SK-N-SH treated with all-trans-retinoic acid at 6 μM for 48 hours (cell line): Measurements from ENCODE around the gene RASGEF1C.
A peak's percentile ranks its signal among the peaks of the same experiment; 100 is the strongest.

Experiments
- ATAC-seq: fragments of 200-7000 bp; cut with Tn5 transposase; 3 replicates; pipeline ENCODE4 v1.9.1; 2020; ENCODE audit warnings: mild to moderate bottlenecking, moderate library complexity
- ARNTL ChIP-seq: fragments of 450-650 bp; formaldehyde crosslinking; IDR thresholded peaks from 2 replicates; pipeline ENCODE4 v1.5.0; 2020; ENCODE audit warnings: low read depth, mild to moderate bottlenecking, moderate library complexity, borderline replicate concordance
- BACH2 ChIP-seq: fragments of 250-450 bp; sonication (Bioruptor Pico); IDR thresholded peaks from 2 replicates; pipeline ENCODE4 v1.9.0; 2021; ENCODE audit warnings: mild to moderate bottlenecking, borderline replicate concordance
- ESRRG ChIP-seq: fragments of 250-450 bp; sonication (Bioruptor Pico); IDR thresholded peaks from 2 replicates; pipeline ENCODE4 v1.6.1; 2021; ENCODE audit warnings: mild to moderate bottlenecking
- GLIS3 ChIP-seq: fragments of 250-450 bp; sonication (Bioruptor Pico); IDR thresholded peaks from 2 replicates; pipeline ENCODE4 v1.5.0; 2020; ENCODE audit warnings: mild to moderate bottlenecking, moderate library complexity
- ISL1 ChIP-seq: fragments of 250-450 bp; sonication (Bioruptor Pico); IDR thresholded peaks from 2 replicates; pipeline ENCODE4 v2.1.2; 2022; ENCODE audit warnings: mild to moderate bottlenecking, moderate library complexity
- OSR1 ChIP-seq: fragments of 250-450 bp; sonication (Bioruptor Pico); IDR thresholded peaks from 2 replicates; pipeline ENCODE4 v1.8.0; 2022; ENCODE audit warnings: moderate library complexity, mild to moderate bottlenecking, inconsistent platforms
- PPARA ChIP-seq: fragments of 250-450 bp; sonication (Bioruptor Pico); IDR thresholded peaks from 2 replicates; pipeline ENCODE4 v1.5.0; 2020; ENCODE audit warnings: mild to moderate bottlenecking, borderline replicate concordance
- RARB ChIP-seq: fragments of 250-450 bp; sonication (Bioruptor Pico); IDR thresholded peaks from 2 replicates; pipeline ENCODE4 v1.8.0; 2021; ENCODE audit warnings: mild to moderate bottlenecking, moderate library complexity
- SNAI2 ChIP-seq: fragments of 250-450 bp; sonication (Bioruptor Pico); IDR thresholded peaks from 2 replicates; pipeline ENCODE4 v1.5.0; 2020; ENCODE audit warnings: mild to moderate bottlenecking, moderate library complexity
- TCF4 ChIP-seq: fragments of 250-450 bp; sonication (Bioruptor Pico); IDR thresholded peaks from 2 replicates; pipeline ENCODE4 v1.8.0; 2021; ENCODE audit warnings: mild to moderate bottlenecking, moderate library complexity, borderline replicate concordance
- TSHZ2 ChIP-seq: fragments of 250-450 bp; sonication (Bioruptor Pico); IDR thresholded peaks from 2 replicates; pipeline ENCODE4 v1.5.0; 2020; ENCODE audit warnings: mild to moderate bottlenecking, moderate library complexity
- ZC3H10 ChIP-seq: fragments of 250-450 bp; sonication (Bioruptor Pico); IDR thresholded peaks from 2 replicates; pipeline ENCODE4 v1.5.1; 2021; ENCODE audit warnings: mild to moderate bottlenecking, moderate library complexity
- ZFP3 ChIP-seq: fragments of 250-450 bp; sonication (Bioruptor Pico); IDR thresholded peaks from 2 replicates; pipeline ENCODE4 v1.5.0; 2020; ENCODE audit warnings: mild to moderate bottlenecking, moderate library complexity
- ZFP30 ChIP-seq: fragments of 450-650 bp; formaldehyde crosslinking; IDR thresholded peaks from 2 replicates; pipeline ENCODE4 v1.5.0; 2022; ENCODE audit warnings: mild to moderate bottlenecking, moderate library complexity
- ZNF565 ChIP-seq: fragments of 450-650 bp; formaldehyde crosslinking; conservative IDR thresholded peaks from 2 replicates; pipeline ENCODE4 v1.5.0; 2020; ENCODE audit warnings: low read depth, mild to moderate bottlenecking, moderate library complexity
- ZNF70 ChIP-seq: fragments of 450-650 bp; formaldehyde crosslinking; IDR thresholded peaks from 2 replicates; pipeline ENCODE4 v1.5.0; 2020; ENCODE audit warnings: mild to moderate bottlenecking, moderate library complexity
- TF ChIP-seq, protein P1 (sequence below): fragments of 250-450 bp; sonication (Bioruptor Pico); IDR thresholded peaks from 2 replicates; pipeline ENCODE4 v1.8.0; 2021; ENCODE audit warnings: low read depth, mild to moderate bottlenecking, moderate library complexity, borderline replicate concordance
- TF ChIP-seq, protein P2 (sequence below): fragments of 250-450 bp; sonication (Bioruptor Pico); IDR thresholded peaks from 2 replicates; pipeline ENCODE4 v1.5.1; 2020; ENCODE audit warnings: low read depth, mild to moderate bottlenecking, moderate library complexity

Gene RASGEF1C

DNA sequence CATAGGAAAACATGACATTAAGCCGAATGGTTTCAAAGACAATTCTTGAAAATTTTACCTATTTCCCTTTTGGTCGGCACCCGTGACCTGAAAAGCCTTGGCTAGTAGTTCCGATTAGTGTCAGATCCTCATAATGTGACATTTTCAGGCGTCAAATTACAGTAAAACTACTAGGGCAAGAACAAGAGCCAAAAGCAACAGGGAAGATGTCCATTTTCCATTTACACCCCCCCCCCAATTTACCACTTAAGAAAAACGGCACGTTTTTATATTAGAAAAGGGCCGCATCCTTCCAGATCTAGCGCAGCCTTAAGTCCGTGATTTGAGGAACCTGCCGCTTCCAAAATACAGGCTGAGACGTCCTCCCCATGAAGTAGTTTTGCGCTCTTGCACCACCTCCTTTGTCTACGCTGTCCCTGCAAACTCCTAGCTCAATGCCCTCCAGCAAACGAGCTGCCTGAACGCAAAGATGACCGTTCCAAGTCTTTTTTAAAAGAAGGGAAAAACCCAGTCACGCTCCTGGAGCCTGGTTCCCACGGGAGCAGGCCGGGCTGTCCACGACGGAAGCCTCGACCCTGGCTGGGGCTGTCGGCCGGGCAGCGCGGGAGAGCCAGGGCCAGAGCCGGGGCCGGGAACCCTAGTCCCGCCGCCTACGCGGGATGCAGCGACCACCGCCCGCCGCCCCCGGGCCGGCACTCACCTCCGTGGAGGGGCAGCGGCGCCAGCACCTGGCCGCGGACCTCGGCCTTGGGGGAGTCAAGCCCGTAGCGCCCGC, 138.1 kb downstream of the RASGEF1C start:
- peak; percentile 72 for ATAC-seq
- TF ChIP-seq ISL1 (no peak), BACH2 (CRISPR knock-in tag) (no peak), ZFP3 (CRISPR knock-in tag) (no peak), TCF4 (no peak), ZNF70 (no peak), ARNTL (CRISPR knock-in tag) (no peak), OSR1 (no peak), PPARA (CRISPR knock-in tag) (no peak), TSHZ2 (CRISPR knock-in tag) (no peak), ZNF565 (no peak), GLIS3 (CRISPR knock-in tag) (no peak), ZC3H10 (CRISPR knock-in tag) (no peak)
- TF ChIP-seq, protein P1, sequence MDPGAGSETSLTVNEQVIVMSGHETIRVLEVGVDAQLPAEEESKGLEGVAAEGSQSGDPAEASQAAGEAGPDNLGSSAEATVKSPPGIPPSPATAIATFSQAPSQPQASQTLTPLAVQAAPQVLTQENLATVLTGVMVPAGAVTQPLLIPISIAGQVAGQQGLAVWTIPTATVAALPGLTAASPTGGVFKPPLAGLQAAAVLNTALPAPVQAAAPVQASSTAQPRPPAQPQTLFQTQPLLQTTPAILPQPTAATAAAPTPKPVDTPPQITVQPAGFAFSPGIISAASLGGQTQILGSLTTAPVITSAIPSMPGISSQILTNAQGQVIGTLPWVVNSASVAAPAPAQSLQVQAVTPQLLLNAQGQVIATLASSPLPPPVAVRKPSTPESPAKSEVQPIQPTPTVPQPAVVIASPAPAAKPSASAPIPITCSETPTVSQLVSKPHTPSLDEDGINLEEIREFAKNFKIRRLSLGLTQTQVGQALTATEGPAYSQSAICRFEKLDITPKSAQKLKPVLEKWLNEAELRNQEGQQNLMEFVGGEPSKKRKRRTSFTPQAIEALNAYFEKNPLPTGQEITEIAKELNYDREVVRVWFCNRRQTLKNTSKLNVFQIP (CRISPR knock-in tag), result no peak

DNA sequence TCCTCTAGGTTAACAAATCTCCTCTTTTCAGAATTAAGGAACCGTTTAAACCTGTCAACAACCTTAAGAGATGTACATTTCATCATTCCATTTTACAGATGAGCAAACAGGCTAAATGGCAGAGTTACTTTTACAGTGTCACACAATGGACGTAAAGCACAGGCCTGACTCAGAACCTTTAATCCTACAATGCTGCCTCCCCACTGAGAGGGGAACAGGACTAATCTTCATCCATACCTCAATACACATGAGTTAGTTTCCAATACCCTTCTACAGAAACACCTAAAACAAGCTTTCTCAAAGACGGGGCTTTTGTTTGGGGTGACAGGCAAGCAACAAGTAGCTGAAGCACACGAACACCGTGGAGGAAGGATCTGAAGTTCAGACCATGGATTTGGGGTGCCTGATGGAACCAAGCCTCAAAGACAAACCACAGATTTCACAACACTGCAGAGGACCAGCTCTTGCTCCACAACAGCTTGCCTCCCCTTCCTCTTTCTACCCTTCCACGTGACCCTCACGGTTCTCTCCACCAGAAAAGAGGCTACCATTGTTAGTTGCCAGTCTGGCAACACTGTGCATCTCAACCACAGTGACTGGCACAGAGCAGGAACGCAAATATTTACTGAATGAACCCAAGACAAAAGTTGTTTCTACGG, 139.3 kb downstream of the RASGEF1C start:
- TF ChIP-seq SNAI2 (CRISPR knock-in tag) (no peak), ESRRG (CRISPR knock-in tag) (no peak), OSR1 (no peak), ZFP30 (no peak), TCF4 (no peak), RARB (no peak), PPARA (CRISPR knock-in tag) (no peak), GLIS3 (CRISPR knock-in tag) (no peak), BACH2 (CRISPR knock-in tag) (no peak), TSHZ2 (CRISPR knock-in tag) (no peak)
- TF ChIP-seq, protein P1 (CRISPR knock-in tag), result no peak
- TF ChIP-seq, protein P2, sequence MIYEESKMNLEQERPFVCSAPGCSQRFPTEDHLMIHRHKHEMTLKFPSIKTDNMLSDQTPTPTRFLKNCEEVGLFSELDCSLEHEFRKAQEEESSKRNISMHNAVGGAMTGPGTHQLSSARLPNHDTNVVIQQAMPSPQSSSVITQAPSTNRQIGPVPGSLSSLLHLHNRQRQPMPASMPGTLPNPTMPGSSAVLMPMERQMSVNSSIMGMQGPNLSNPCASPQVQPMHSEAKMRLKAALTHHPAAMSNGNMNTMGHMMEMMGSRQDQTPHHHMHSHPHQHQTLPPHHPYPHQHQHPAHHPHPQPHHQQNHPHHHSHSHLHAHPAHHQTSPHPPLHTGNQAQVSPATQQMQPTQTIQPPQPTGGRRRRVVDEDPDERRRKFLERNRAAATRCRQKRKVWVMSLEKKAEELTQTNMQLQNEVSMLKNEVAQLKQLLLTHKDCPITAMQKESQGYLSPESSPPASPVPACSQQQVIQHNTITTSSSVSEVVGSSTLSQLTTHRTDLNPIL (CRISPR knock-in tag), result no peak
- 0 out of 3 replicates have a peak, but pooled peaks have one; percentile 4 for ATAC-seq
